ENCODE results near the gene PAX5. TPM values are rescaled to one million over a fixed set of nuclear protein-coding genes. Genes with fewer than 3 reads are reported as not detected.

Gene PAX5
- total RNA-seq, 3 donors from 2014 or later, result 0.29 to 0.32 TPM; not detected in 1

DNA sequence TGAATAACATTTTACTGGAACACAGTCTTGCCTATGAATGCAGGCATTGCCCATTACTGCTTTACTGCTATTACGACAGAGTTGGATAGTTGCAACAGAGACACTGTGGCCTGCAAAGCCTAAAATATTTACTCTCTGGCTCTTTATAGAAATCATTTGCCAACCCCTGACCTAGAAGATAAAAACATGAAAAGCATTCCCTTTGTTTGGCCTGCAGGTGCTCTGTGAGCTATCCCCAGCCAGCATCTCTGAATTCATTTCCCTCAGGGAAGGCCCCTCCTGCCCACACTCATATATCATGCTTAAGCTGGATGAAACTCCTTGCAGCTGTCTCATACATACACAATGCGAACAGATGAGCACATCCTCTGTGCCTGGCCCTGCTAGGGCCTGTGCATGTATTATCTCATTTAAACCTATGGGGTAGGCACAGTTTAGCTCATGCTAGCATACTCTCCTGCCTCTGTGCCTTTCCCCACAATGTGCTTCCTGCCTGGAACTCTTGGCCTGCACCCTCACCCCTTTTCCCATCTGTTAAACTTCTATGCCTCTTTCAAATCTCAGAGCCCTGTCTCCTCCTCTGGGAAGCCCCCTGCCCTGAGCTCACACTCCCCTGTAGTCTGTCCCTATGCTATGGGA lies 193.1 kb downstream of the PAX5 start:
- TF ChIP-seq, protein P1, sequence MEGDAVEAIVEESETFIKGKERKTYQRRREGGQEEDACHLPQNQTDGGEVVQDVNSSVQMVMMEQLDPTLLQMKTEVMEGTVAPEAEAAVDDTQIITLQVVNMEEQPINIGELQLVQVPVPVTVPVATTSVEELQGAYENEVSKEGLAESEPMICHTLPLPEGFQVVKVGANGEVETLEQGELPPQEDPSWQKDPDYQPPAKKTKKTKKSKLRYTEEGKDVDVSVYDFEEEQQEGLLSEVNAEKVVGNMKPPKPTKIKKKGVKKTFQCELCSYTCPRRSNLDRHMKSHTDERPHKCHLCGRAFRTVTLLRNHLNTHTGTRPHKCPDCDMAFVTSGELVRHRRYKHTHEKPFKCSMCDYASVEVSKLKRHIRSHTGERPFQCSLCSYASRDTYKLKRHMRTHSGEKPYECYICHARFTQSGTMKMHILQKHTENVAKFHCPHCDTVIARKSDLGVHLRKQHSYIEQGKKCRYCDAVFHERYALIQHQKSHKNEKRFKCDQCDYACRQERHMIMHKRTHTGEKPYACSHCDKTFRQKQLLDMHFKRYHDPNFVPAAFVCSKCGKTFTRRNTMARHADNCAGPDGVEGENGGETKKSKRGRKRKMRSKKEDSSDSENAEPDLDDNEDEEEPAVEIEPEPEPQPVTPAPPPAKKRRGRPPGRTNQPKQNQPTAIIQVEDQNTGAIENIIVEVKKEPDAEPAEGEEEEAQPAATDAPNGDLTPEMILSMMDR (IDR thresholded peaks at IDR 0.05), result no peak
- Histone ChIP-seq H3K36me3 (ENCODE audit: low read depth) (no peaks in the 10 kb centered on the region), H3K4me1 (ENCODE audit: low read depth) (no peaks in the 10 kb centered on the region), H3K9me3 (no peaks in the 10 kb centered on the region), H3K4me3 (no peak overlapping the region)
- intact Hi-C loops (cut with DNase I, micrococcal nuclease), result no loop called here
- no peak for ATAC-seq
- no peak for DNase-seq

DNA sequence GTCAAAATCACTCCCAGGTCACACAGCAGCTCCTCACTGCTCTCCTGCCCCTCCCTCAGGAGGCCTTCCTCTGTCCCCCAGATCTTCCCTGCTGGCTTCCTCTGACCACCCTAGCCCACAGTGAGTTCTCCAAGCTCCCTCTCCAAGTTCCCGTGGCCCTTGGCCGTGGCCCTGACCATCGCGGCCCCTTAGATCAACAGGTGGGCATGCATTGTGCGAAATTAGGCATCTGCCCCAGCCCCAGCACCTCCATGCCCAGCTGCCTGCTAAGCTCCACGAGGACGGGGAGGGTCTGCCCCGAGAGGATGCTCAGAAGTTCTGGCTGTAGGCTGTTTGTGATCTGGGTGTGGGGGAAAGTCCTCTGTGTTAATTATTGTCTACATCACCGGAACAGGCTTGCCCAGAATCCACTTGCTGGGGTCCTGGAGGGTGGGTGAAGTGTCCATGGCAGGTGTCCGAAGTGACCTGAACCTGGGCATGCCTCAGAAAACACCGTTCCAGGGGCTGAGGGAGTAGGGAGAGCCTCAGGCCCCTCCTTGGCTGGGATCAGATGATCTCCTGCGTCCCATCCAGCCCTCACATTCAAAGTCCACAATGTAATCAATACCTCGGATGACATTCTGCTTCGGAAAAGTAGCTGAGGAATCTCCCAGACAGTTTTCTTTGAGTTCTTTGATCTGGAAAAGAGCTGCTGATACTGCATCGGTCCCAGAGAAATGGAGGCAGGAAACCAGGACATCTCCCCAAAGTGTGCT lies 194.8 kb downstream of the PAX5 start:
- TF ChIP-seq, protein P1 (IDR thresholded peaks at IDR 0.05), result no peak

DNA sequence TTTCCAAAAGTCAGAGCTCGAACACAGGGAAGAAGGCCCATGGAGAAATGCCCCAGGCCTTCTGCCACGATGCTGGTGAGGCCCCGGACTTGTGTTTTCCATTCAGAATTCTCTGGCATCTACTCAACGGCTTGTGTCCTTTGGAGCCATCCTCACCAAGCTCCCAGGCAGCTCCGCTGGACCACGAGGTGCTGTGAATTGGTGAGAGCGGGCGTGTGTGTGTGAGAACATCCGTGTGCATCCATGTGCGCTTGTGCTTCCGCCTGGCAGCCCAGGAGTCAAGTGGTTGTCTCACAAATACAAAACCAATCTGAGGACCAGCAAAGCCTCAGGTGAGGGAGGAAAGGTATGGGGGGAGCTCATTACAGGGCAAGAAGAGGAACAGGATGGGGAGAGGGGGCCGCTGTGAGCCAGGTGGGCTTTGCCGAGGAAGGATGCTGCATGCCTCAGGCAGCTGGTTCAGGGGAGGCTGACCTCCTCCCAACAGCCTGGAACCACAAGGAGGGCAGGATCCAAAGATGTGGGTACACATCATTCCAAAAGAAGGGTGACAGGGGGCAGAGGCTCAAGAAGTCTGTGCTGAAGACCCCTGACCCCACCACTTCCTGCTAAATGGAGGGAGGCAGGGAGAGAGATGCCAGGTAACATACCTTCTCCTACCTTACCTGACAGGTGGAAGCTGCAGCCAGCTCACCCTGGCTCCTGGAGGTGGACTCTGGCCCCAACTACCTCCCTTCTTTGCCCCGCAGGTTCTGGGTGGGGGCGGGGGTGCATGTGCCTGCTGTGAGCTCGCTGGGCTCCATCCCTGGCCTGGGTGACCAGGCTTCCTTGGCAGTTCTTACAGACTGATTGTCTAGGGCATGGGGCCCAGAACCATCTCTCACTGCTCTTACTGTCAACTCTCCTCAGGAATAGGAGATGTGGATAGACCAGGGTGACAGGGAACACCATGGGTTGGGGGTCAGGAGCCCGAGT lies 196.3 kb downstream of the PAX5 start:
- TF ChIP-seq, protein P1 (IDR thresholded peaks at IDR 0.05), result no peak
- Histone ChIP-seq H3K36me3 (ENCODE audit: low read depth) (no peaks in the 10 kb centered on the region), H3K4me1 (ENCODE audit: low read depth) (no peaks in the 10 kb centered on the region), H3K9me3 (no peaks in the 10 kb centered on the region), H3K4me3 (no peak overlapping the region)
- intact Hi-C loops (cut with DNase I, micrococcal nuclease), result no loop called here
- no peak for ATAC-seq
- no peak for DNase-seq

More for the DNA sequence above, 194.8 kb downstream of the PAX5 start:
- intact Hi-C loops (cut with DNase I, micrococcal nuclease), result no loop called here
- DNase-seq, result peak in 1 of 3 donors; percentile 10
- no peak overlapping the region for H3K4me3 ChIP-seq
- H3K9me3 ChIP-seq, result no peaks in the 10 kb centered on the region
- no peak for ATAC-seq
- no peaks in the 10 kb centered on the region for H3K36me3 ChIP-seq (ENCODE audit: low read depth)
- H3K4me1 ChIP-seq (ENCODE audit: low read depth), result no peaks in the 10 kb centered on the region

DNA sequence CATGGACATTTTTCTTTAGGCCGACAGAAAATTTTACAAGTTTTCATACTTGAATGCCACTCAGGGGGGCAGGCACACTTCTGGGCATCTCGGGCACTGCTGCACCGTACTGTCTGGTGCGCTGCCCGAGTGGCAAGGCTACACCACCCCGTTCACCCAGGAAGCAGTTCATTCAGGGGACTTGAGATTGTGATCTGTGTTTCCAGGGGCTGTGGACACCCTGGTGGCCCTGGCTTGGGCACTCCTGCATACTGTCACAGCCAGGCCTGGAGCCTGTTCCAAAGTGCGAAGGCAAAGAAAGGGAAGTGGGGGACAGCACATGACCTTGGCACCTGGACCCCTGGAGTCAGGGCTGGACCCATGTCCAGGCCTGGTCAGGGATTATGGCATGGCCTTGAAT lies 197.6 kb downstream of the PAX5 start:
- Histone ChIP-seq H3K4me1 (ENCODE audit: low read depth) (no peaks in the 10 kb centered on the region), H3K36me3 (ENCODE audit: low read depth) (no peaks in the 10 kb centered on the region), H3K9me3 (no peaks in the 10 kb centered on the region), H3K4me3 (no peak overlapping the region)
- intact Hi-C loops (cut with DNase I, micrococcal nuclease), result no loop called here
- no peak for DNase-seq
- no peak for ATAC-seq
- TF ChIP-seq, protein P1 (IDR thresholded peaks at IDR 0.05), result no peak

DNA sequence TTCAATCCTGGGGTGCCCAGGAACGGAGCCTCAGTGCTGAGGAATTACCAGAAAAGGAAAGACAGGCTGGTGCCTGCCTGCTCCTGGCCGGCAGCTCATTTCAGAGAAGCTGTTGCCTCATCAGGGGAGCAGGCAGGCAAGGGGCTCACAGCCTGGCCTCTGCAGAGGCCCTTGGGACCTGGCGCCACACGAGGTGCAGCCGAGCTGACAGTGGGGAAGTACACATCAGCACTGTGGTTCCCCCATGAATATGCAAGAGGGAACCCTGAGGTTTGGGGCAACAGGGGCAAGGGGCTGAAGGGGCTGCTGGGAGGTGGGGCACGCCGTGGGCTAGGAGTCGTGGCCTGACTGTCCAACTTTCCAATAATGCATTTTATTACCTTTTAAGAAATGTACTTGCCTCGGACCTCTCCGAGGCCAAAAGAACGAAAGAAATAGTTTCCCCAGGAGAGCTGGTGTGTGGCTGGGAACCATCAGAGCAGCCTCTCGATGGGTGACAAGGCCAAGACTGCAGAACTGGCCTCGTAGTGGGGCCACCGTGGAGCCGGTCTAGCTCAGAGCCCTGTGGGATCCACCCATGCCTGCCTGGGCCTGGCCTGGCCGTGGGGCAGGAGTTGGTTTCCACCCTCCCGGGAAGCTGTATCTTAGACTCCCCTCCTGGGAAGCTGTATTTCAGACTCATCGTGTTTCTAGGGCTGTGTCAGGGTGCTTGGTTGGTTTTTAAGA lies 198.6 kb downstream of the PAX5 start:
- H3K4me3 ChIP-seq, result no peak overlapping the region
- no peaks in the 10 kb centered on the region for H3K9me3 ChIP-seq
- H3K36me3 ChIP-seq (ENCODE audit: low read depth), result no peaks in the 10 kb centered on the region
- H3K4me1 ChIP-seq (ENCODE audit: low read depth), result no peaks in the 10 kb centered on the region
- DNase-seq (no peak), ATAC-seq (peak; percentile 42)
- TF ChIP-seq, protein P1 (IDR thresholded peaks at IDR 0.05), result no peak
- intact Hi-C loops (cut with DNase I, micrococcal nuclease), result no loop called here

Data from mucosa of descending colon (tissue), 3 donors.